HepG2 (cell line): ENCODE results near the gene EEF1AKMT4. TPM values are rescaled to one million over a fixed set of nuclear protein-coding genes. Genes with fewer than 3 reads are reported as not detected.

Experiments used
- GABPB1 ChIP-seq: IDR thresholded peaks from 2 replicates; pipeline ENCODE4 v1.6.1; 2016; ENCODE audit warnings: mild to moderate bottlenecking, missing genetic modification reagents, moderate library complexity, missing compliant biosample characterization
- GMEB2 ChIP-seq: IDR thresholded peaks from 2 replicates; pipeline ENCODE4 v1.6.1; 2016; ENCODE audit warnings: missing biosample characterization, missing genetic modification reagents, low read depth
- HDAC1 ChIP-seq: sonication (generic); formaldehyde crosslinking; IDR thresholded peaks from 2 replicates; pipeline ENCODE4 v1.5.1; 2020; ENCODE audit warnings: mild to moderate bottlenecking, missing genetic modification reagents
- NAIF1 ChIP-seq: sonication (generic); formaldehyde crosslinking; IDR thresholded peaks from 2 replicates; pipeline ENCODE4 v1.5.0; 2020; ENCODE audit warnings: mild to moderate bottlenecking, missing genetic modification reagents, borderline replicate concordance
- POGK ChIP-seq: sonication (generic); formaldehyde crosslinking; conservative IDR thresholded peaks from 2 replicates; pipeline ENCODE4 v1.8.0; 2022; ENCODE audit warnings: mild to moderate bottlenecking, moderate library complexity, missing genetic modification reagents
- ZKSCAN8 ChIP-seq: IDR thresholded peaks from 2 replicates; pipeline ENCODE4 v1.6.1; 2016; ENCODE audit warnings: borderline replicate concordance, missing genetic modification reagents, missing compliant biosample characterization
- polyA plus RNA-seq, 8 experiments: library from polyadenylated mRNA; depleted of rRNA in 3 of 8; stranded (reverse) in 7 of 8; unstranded in 1 of 8; fragments of >200 nt; fragmentation: Illumina TruSeq in 4 of 8; extraction: Trizol in 4 of 8; gene quantifications; 2 replicates each; pipeline versions ENCODE4 v1.2.1 to v1.2.3, GENCODE V29; 2011 to 2016; ENCODE audit warnings: low read depth in 4 of 8, missing spikeins in 1 of 8, mixed read lengths in 1 of 8; ENCODE audit not compliant: insufficient read depth in 1 of 8
- total RNA-seq, 5 experiments: library from RNA; depleted of rRNA; stranded (reverse); fragments of >200 nt; fragmentation: Illumina TruSeq; extraction: Trizol; gene quantifications; 2 replicates each; pipeline ENCODE4 v1.2.3, GENCODE V29; 2016; ENCODE audit warnings: low read depth in 1 of 5

Gene EEF1AKMT4
- total and polyA plus RNA-seq, 2 of the 13 experiments (the other 11 are each of a cell fraction or from before 2014, with no cell fraction given), result 13.1 to 15.8 TPM

- TF ChIP-seq GABPB1 (peak; percentile 93), ZKSCAN8 (peak; percentile 28; the same call in 1 of the 2 replicates), HDAC1 (CRISPR knock-in tag) (peak; percentile 72), GMEB2 (CRISPR knock-in tag) (peak; percentile 49), POGK (CRISPR knock-in tag) (peak; percentile 12; the same call in 1 of the 2 replicates), NAIF1 (CRISPR knock-in tag) (peak; percentile 52; the same call in 1 of the 2 replicates)
These were observed 49.5 kb downstream of the EEF1AKMT4 start, which contains the start of gene PSMD2 (continued) for GRCh38 chr3:184298759-184299487.
